Measurements from ENCODE around the gene CTBS. TPM values are rescaled to one million over a fixed set of nuclear protein-coding genes. Genes with fewer than 3 reads are reported as not detected.

CTBS gene
- total RNA-seq, 1 experiment from 2014 or later, result 10.0 TPM

- Histone ChIP-seq H3K27ac (ENCODE audit: low read depth, low read length, poor library complexity, severe bottlenecking) (no peak overlapping the region), H3K27me3 (replicated peaks; ENCODE audit: insufficient read depth, low read depth, low read length, poor library complexity) (no peaks in the 10 kb centered on the region), H3K36me3 (ENCODE audit: insufficient read depth, low read length, poor library complexity, severe bottlenecking) (no peaks in the 10 kb centered on the region), H3K4me3 (ENCODE audit: low read depth, low read length, poor library complexity, severe bottlenecking) (no peak overlapping the region), H3K9me3 (ENCODE audit: low read depth, low read length, poor library complexity, severe bottlenecking) (peaks cover 7% of the 10 kb centered on the region), H3K4me1 (ENCODE audit: insufficient read depth, low read length, poor library complexity, severe bottlenecking) (peaks cover 15% of the 10 kb centered on the region)
- CTCF ChIA-PET, result no interaction called here
- intact Hi-C loops (cut with micrococcal nuclease; ENCODE audit: unreplicated experiment), result no loop called here
- no TSS peak for BruUV-seq (replicated peaks)
- TF ChIP-seq CTCF (conservative IDR thresholded peaks at IDR 0.05; ENCODE audit: low read depth, low read length) (no peak), EZH2 (IDR thresholded peaks at IDR 0.05; ENCODE audit: borderline replicate concordance, low read depth, low read length, poor library complexity, severe bottlenecking) (no peak)
- no peak for DNase-seq (ENCODE audit: low spot score)
- POLR2A ChIA-PET (ENCODE audit: low non-redundant PET), result no interaction called here
These were observed 41.5 kb upstream of the CTBS start for GRCh38 chr1:84615790-84616189.

- Histone ChIP-seq H3K4me1 (ENCODE audit: insufficient read depth, low read length, poor library complexity, severe bottlenecking) (no peaks in the 10 kb centered on the region), H3K36me3 (ENCODE audit: insufficient read depth, low read length, poor library complexity, severe bottlenecking) (no peaks in the 10 kb centered on the region), H3K4me3 (ENCODE audit: low read depth, low read length, poor library complexity, severe bottlenecking) (no peak overlapping the region), H3K27ac (ENCODE audit: low read depth, low read length, poor library complexity, severe bottlenecking) (no peak overlapping the region), H3K9me3 (ENCODE audit: low read depth, low read length, poor library complexity, severe bottlenecking) (peaks cover 7% of the 10 kb centered on the region), H3K27me3 (replicated peaks; ENCODE audit: insufficient read depth, low read depth, low read length, poor library complexity) (no peaks in the 10 kb centered on the region)
- ChIA-PET POLR2A (ENCODE audit: low non-redundant PET) (no interaction called here), CTCF (no interaction called here)
- DNase-seq (ENCODE audit: low spot score), result no peak
- no TSS peak for BruUV-seq (replicated peaks)
- no peak for TF ChIP-seq CTCF (conservative IDR thresholded peaks at IDR 0.05; ENCODE audit: low read depth, low read length)
- no peak for TF ChIP-seq EZH2 (IDR thresholded peaks at IDR 0.05; ENCODE audit: borderline replicate concordance, low read depth, low read length, poor library complexity, severe bottlenecking)
- intact Hi-C loops (cut with micrococcal nuclease; ENCODE audit: unreplicated experiment), result no loop called here
These were observed 39.6 kb upstream of the CTBS start for GRCh38 chr1:84613887-84614286.

GRCh38 chr1:84613026-84613425 is 38.8 kb upstream of the CTBS start:
- ChIA-PET POLR2A (ENCODE audit: low non-redundant PET) (no interaction called here), CTCF (no interaction called here)
- Histone ChIP-seq H3K4me1 (ENCODE audit: insufficient read depth, low read length, poor library complexity, severe bottlenecking) (no peaks in the 10 kb centered on the region), H3K27me3 (replicated peaks; ENCODE audit: insufficient read depth, low read depth, low read length, poor library complexity) (no peaks in the 10 kb centered on the region), H3K27ac (ENCODE audit: low read depth, low read length, poor library complexity, severe bottlenecking) (no peak overlapping the region), H3K36me3 (ENCODE audit: insufficient read depth, low read length, poor library complexity, severe bottlenecking) (no peaks in the 10 kb centered on the region), H3K4me3 (ENCODE audit: low read depth, low read length, poor library complexity, severe bottlenecking) (no peak overlapping the region), H3K9me3 (ENCODE audit: low read depth, low read length, poor library complexity, severe bottlenecking) (peaks cover 7% of the 10 kb centered on the region)
- no peak for DNase-seq (ENCODE audit: low spot score)
- intact Hi-C loops (cut with micrococcal nuclease; ENCODE audit: unreplicated experiment), result no loop called here
- no TSS peak for BruUV-seq (replicated peaks)
- no peak for TF ChIP-seq CTCF (conservative IDR thresholded peaks at IDR 0.05; ENCODE audit: low read depth, low read length)
- no peak for TF ChIP-seq EZH2 (IDR thresholded peaks at IDR 0.05; ENCODE audit: borderline replicate concordance, low read depth, low read length, poor library complexity, severe bottlenecking)

Measured in A673 (cell line).